ENCODE data around the gene USH1G.

DNA sequence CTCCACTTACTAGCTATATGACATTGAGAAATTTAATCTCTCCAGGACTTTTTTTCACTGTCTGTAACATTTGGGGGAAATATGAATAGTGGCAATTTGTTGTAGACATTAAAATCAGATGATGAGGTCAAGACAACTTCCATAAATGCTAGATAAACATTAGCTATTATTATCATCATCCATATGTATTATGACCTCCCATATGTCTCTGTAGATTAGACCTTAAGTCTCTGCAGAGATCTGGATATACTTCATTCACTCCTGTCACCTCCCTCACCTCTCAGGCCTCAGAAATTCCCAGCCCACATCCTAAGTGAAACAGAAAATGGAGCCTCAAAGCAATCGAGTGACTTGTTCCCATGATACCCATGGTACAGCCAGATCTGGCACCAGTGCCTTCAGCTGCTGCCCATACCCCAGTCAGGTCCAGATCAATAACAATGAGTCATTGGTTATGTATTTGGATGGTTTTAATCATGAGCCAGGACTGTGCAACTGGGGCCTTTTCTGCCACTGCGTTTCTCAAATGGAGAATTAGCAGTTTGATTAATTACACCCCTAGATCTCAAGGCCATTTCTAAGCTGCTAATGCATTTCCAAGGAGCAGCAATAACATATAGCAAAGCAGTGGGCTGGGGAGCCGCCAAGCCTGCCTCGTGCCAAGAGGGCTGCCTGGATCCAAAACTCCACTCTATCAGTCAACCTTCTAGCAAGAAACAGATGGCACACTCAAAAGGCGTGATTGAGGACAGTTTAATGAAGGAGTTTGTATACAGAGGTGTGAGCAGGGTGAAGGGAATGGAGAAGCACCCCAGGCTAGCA, 47.7 kb downstream of the USH1G start:
- no peak for TF ChIP-seq CTCF (IDR thresholded peaks at IDR 0.05; ENCODE audit: insufficient read depth, low read length, poor library complexity, severe bottlenecking)
- TF ChIP-seq EZH2phosphoT487 (conservative IDR thresholded peaks at IDR 0.05; ENCODE audit: low read length): no peak
